ENCODE results near the gene BACE2.

DNA sequence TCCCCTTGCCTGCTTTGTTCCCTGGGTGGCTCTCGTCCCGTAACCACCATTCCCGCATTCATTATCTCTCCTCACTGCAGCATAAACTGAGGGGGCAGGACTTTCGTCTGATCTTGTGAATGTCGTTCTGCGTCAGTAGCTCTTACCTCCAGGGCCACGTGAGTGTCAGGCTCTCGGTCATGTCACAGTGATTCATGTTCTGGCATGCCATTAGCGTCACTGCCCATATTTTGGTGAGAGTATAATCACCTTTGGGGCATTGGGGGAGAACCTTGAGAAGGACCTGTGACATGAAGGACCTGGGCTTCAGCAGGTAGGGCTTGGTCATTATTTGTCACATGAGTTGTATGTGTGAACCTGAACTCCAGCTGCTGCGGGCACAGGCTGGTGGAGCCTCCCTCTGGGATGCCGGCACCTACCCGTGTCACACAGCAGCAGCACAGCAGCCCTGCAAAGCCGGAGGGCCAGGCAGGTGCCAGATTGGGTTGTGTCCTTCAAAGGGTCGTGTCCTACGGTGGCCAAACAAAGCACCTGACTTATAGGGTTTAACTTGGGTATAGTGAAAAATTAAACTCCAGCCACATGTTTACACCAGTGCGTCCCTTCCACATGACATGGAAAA, 68.5 kb downstream of the BACE2 start:
- TF ChIP-seq, protein P1, sequence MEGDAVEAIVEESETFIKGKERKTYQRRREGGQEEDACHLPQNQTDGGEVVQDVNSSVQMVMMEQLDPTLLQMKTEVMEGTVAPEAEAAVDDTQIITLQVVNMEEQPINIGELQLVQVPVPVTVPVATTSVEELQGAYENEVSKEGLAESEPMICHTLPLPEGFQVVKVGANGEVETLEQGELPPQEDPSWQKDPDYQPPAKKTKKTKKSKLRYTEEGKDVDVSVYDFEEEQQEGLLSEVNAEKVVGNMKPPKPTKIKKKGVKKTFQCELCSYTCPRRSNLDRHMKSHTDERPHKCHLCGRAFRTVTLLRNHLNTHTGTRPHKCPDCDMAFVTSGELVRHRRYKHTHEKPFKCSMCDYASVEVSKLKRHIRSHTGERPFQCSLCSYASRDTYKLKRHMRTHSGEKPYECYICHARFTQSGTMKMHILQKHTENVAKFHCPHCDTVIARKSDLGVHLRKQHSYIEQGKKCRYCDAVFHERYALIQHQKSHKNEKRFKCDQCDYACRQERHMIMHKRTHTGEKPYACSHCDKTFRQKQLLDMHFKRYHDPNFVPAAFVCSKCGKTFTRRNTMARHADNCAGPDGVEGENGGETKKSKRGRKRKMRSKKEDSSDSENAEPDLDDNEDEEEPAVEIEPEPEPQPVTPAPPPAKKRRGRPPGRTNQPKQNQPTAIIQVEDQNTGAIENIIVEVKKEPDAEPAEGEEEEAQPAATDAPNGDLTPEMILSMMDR (IDR thresholded peaks at IDR 0.05), result no peak
- TF ChIP-seq POLR2A (IDR thresholded peaks at IDR 0.05), result no peak
